Duodenal mucosa (tissue), 2 donors: Measurements from ENCODE around the gene FAM78A.
"Not testable (repeated sequence)": the region's sequence is repeated elsewhere in the genome, so short reads cannot be mapped to it uniquely, and the experiment has no call there.

Experiments used
- H3K27ac ChIP-seq: one replicate; pipeline ENCODE4 v1.7.0; 2013; ENCODE audit warnings: low read depth, low read length
- H3K27me3 ChIP-seq, 2 donors: one replicate each; pipeline ENCODE4 v1.7.0; 2013; ENCODE audit warnings: low read length in 2 of 2, control low read depth in 1 of 2; ENCODE audit not compliant: insufficient read depth in 2 of 2, control insufficient read depth in 1 of 2
- H3K36me3 ChIP-seq, 2 donors: one replicate each; pipeline ENCODE4 v1.7.0; 2013; ENCODE audit warnings: low read length in 2 of 2, control low read depth in 1 of 2; ENCODE audit not compliant: insufficient read depth in 2 of 2, control insufficient read depth in 1 of 2
- H3K4me1 ChIP-seq, 2 donors: one replicate each; pipeline ENCODE4 v1.7.0; 2013; ENCODE audit warnings: low read length in 2 of 2, control low read depth in 1 of 2; ENCODE audit not compliant: insufficient read depth in 2 of 2, control insufficient read depth in 1 of 2
- H3K4me3 ChIP-seq, 2 donors: one replicate each; pipeline ENCODE4 v1.7.0; 2013; ENCODE audit warnings: low read length in 2 of 2, low read depth in 1 of 2
- H3K9ac ChIP-seq, 2 donors: one replicate each; pipeline ENCODE4 v1.7.0; 2013; ENCODE audit warnings: low read length in 2 of 2, low read depth in 1 of 2
- H3K9me3 ChIP-seq, 2 donors: one replicate each; pipeline ENCODE4 v1.7.0; 2013; ENCODE audit warnings: low read length in 2 of 2, control low read depth in 1 of 2; ENCODE audit not compliant: control insufficient read depth in 1 of 2

FAM78A gene

DNA sequence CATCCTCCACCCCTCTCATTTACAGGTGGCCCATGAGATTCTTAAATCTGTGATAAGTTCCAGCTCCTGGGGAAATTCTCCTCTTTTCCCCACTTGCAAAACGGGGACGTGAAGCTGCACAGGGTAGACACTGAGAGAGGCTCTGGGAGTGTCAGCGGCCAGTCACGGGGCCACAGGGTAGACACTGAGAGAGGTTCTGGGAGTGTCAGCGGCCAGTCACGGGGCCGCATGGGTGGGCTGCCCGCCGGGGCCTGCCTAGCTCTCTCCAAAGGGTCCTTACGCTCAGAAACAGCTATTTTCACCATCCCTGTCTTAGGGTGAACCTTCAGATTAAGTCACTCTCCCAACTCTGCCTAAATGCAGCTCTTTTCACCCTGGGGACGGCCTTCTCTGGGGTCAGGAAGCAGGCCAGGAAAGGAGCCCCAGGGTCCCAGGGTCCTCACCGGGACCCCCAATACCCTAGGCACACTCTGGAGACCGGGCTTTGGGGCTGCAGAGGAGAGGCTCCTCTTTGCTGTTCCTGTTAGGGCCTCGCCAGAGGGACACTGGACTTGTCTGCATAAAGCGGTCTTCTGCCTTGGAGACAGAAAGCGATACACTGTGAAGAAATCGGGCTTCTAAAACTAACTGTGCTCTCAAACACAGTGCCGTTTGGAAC is 1.5 kb downstream of the FAM78A start:
- Histone ChIP-seq H3K9me3 (no peaks in the 10 kb centered on the region), H3K27me3 (peaks cover 5 to 6% of the 10 kb centered on the region in 2 donors), H3K4me3 (peak overlapping the region; percentile 58 to 68), H3K36me3 (no peaks in the 10 kb centered on the region), H3K9ac (peak overlapping the region; percentile 44 to 71), H3K27ac (peak overlapping the region; percentile 60), H3K4me1 (peaks cover 12 to 18% of the 10 kb centered on the region in 2 donors)

DNA sequence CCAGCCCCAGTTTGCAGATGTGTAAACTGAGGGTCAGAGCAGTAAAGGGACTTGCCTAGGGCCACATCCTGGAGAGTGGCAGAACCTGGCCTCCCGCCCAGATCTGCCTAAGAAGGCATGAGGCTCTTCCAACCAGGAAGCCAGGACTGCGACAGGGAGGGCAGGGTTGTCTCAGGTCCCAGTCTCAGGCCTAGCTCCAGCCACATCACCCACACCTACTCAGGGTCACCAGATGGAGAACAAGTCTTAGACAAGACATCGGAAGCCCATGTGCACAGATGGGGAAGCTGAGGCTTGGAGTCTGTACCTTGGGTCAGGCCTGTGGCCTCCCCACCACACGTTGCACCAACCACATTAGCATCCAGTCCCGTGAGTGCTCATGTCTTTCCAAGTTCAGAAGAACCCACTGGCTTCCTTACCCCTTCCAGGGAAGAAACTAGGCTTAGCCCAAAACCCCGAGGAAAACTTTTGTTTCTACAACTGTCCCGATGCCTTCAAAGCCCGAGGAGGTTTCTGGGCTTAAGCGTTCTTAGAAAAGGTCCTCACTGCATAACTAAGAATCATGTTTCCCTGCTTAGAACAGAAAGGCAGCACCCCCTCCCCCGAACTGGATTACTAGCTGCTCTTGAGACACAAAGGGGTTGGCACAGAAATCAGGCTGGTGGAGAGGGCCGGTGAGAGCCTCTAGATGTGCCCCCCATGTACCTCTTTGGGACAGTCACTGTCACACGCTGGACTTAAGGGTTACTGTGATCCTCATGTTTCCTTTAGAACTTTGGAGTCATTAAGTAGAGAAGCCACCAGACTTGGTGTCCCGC is 2.2 kb downstream of the FAM78A start:
- Histone ChIP-seq H3K9ac (peak overlapping the region; percentile 58 to 71), H3K9me3 (no peaks in the 10 kb centered on the region), H3K4me1 (peaks cover 12 to 22% of the 10 kb centered on the region in 2 donors), H3K4me3 (peak overlapping the region; percentile 58 to 68), H3K27me3 (peaks cover 0 to 6% of the 10 kb centered on the region in 2 donors), H3K27ac (peak overlapping the region; percentile 60), H3K36me3 (no peaks in the 10 kb centered on the region)

GRCh38 chr9:131273146-131273855 is 3.0 kb downstream of the FAM78A start:
- no peaks in the 10 kb centered on the region for H3K9me3 ChIP-seq
- peaks cover 8 to 15% of the 10 kb centered on the region in 2 donors for H3K4me1 ChIP-seq
- H3K27ac ChIP-seq = peak overlapping the region; percentile 60
- no peaks in the 10 kb centered on the region for H3K36me3 ChIP-seq
- peak overlapping the region; percentile 58 to 71 for H3K9ac ChIP-seq
- H3K4me3 ChIP-seq = peak overlapping the region; percentile 58 to 68
- peaks cover 0 to 6% of the 10 kb centered on the region in 2 donors for H3K27me3 ChIP-seq

- Histone ChIP-seq H3K9me3 (no peaks in the 10 kb centered on the region), H3K4me1 (peaks cover 6 to 13% of the 10 kb centered on the region in 2 donors), H3K36me3 (no peaks in the 10 kb centered on the region), H3K4me3 (peak overlapping the region; percentile 0 to 26), H3K9ac (peak overlapping the region in 1 of 2 donors; percentile 37), H3K27ac (no peak overlapping the region), H3K27me3 (peaks cover 0 to 6% of the 10 kb centered on the region in 2 donors)
Measured at GRCh38 chr9:131272212-131272611, 4.1 kb downstream of the FAM78A start.

DNA sequence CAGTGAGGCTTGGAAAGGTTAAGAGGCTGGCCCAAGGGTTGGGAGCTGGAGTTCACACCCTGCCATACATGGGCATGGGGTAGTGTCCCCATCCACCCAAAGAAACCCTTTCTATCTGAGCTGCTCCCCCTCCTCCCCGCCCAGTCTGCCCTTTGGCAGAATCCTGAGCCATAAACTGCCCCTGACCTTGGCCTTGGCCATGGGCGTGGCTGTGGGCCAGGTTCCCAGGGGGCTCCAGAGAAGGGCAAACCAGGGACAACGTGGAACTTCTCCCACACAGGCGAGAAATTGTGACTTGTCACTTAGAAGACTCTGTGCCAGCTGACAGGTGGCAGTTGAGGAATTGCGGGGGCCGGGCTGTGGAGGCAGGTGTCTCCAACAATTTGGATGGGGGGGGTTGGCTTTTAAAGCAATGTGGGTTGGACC is 4.8 kb downstream of the FAM78A start:
- Histone ChIP-seq H3K4me1 (peaks cover 8 to 17% of the 10 kb centered on the region in 2 donors), H3K27me3 (peaks cover 0 to 6% of the 10 kb centered on the region in 2 donors), H3K9ac (peak overlapping the region; percentile 21 to 37), H3K27ac (no peak overlapping the region), H3K36me3 (no peaks in the 10 kb centered on the region), H3K4me3 (peak overlapping the region in 1 of 2 donors; percentile 22), H3K9me3 (no peaks in the 10 kb centered on the region)

- H3K27ac ChIP-seq = peak overlapping the region; percentile 55
- H3K4me1 ChIP-seq = peaks cover 13 to 23% of the 10 kb centered on the region in 2 donors
- not testable (repeated sequence) for H3K27me3 ChIP-seq, H3K36me3 ChIP-seq, H3K9ac ChIP-seq, H3K9me3 ChIP-seq, H3K4me3 ChIP-seq
Measured at GRCh38 chr9:131271016-131271273, 5.4 kb downstream of the FAM78A start.

GRCh38 chr9:131270171-131271015 is 5.9 kb downstream of the FAM78A start:
- no peaks in the 10 kb centered on the region for H3K9me3 ChIP-seq
- H3K4me1 ChIP-seq = peaks cover 13 to 26% of the 10 kb centered on the region in 2 donors
- H3K27me3 ChIP-seq = no peaks in the 10 kb centered on the region
- H3K9ac ChIP-seq = peak overlapping the region in 1 of 2 donors; percentile 51
- no peaks in the 10 kb centered on the region for H3K36me3 ChIP-seq
- peak overlapping the region; percentile 56 for H3K27ac ChIP-seq
- H3K4me3 ChIP-seq = peak overlapping the region; percentile 29 to 32

DNA sequence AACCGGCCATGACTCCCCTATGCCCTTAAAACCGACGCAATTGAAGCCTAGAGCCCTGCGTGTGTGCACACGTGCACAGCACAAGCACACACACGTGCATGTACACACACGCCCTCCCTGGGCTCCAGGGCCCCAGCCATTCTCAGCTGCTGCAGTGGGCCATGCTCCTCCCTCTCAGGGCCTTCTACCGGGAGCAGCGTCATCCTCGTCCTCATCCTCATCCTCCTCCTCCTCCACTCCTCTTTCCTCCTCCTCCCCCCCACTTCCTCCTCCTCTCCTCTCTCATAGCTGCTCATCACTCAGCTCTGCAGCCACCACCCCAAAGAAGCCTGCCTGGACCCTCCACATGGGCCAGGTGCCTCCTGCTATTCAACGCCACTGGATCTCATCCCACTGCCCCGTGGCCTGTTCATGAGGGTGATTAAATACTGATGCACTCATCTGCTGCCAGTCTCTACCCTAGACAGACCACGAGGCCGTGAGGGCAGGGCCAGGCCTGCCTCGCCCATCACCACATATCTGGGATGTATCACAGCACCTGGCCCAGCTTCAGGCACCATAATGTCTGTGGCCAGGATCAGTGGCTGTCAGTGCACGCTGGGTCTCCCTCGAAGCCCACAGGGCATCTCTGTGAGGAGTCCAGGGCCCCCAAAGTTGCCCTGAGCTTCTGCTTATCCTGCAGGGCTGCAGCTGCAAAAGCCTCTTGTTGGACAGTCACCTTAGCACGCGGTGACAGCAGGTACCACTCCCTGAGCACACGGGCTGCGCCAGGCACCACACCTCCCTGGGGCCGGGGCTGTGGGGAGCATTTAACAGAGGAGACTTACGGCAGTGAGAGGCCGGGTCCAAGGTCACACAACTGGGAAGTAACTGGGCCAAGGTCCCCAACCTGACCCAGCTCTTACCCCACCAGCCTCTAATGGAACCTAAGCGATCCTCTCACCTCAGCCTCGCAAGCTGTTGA is 9.8 kb downstream of the FAM78A start:
- Histone ChIP-seq H3K36me3 (no peaks in the 10 kb centered on the region), H3K9ac (peak overlapping the region in 1 of 2 donors; percentile 15), H3K4me3 (no peak overlapping the region), H3K4me1 (peaks cover 11 to 21% of the 10 kb centered on the region in 2 donors), H3K27ac (no peak overlapping the region), H3K27me3 (no peaks in the 10 kb centered on the region), H3K9me3 (no peaks in the 10 kb centered on the region)

DNA sequence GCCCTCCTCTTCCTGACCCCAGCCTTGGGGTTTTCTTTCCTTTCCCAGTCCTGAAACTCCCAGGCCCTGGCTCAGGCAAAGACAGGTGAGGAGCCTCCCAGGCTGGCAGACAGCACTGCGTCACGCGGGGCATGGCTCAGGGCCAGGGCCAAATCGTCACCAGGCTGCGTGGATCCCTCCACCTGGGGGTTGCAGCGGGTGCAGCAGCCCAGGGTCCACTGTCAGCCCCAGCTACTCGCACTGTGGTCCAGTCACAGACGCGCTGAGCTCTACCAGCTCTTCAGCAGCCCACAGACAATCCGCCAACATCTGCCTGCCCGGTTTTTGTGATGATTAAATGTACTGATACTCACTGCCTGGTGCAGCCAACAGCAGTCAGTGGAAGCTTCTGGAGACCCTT is 12.1 kb downstream of the FAM78A start:
- no peaks in the 10 kb centered on the region for H3K27me3 ChIP-seq
- no peak overlapping the region for H3K27ac ChIP-seq
- no peak overlapping the region for H3K4me3 ChIP-seq
- no peaks in the 10 kb centered on the region for H3K9me3 ChIP-seq
- no peak overlapping the region for H3K9ac ChIP-seq
- H3K4me1 ChIP-seq = peaks cover 8 to 14% of the 10 kb centered on the region in 2 donors
- peaks cover 0 to 7% of the 10 kb centered on the region in 2 donors for H3K36me3 ChIP-seq
